K562 treated with DMSO at 1 percent for 24 hours (cell line): ENCODE measurements around the gene HRH3. TPM values are rescaled to one million over a fixed set of nuclear protein-coding genes. Genes with fewer than 3 reads are reported as not detected.

Experiments used
- total RNA-seq: library from RNA; unstranded; fragments of 300-600 nt; gene quantifications from 2 replicates; pipeline ENCODE4 v1.2.3, GENCODE V29; 2022; ENCODE audit warnings: low read depth; ENCODE audit not compliant: insufficient read depth

Gene HRH3
- not detected in 2 replicates for total RNA-seq

DNA sequence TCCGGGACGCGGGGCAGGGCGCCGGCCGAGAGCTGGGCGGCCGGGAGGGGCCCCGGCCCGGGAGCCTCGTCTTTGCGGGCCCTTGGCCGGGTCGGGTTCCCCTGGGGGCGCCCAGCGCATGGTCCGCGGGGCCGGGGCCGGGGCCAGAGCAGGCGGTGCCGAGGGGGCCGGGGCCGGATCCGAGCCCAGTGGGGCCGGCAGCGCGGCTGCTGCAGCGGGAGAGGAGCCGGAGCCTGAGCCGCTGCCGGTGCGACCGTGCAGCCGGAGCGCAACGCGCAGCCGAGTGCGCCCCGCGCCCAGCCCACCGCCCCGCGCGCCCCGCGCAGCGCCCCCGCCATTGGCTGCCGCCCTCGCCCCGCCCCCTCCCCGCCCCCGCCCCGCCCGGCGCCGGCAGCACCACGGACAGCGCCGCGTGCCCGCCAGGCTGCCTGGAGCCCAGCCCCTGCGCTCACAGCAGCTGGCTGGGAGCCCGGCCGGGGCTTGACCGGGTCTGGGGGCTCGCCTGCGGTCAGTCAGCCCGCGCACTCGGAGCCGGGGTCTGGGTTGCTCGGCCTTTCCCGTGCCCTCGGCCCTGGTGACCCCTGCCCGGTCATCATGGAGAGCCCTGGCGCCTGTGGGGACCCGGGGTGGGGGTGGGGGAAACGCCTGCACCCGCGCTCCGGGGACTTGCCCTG, at the start of gene HRH3:
Gene HRH3 (minus strand): TSS at position 287 of the 674 bp plus-strand sequence. CDS start 308 bp downstream, outside the sequence.

DNA sequence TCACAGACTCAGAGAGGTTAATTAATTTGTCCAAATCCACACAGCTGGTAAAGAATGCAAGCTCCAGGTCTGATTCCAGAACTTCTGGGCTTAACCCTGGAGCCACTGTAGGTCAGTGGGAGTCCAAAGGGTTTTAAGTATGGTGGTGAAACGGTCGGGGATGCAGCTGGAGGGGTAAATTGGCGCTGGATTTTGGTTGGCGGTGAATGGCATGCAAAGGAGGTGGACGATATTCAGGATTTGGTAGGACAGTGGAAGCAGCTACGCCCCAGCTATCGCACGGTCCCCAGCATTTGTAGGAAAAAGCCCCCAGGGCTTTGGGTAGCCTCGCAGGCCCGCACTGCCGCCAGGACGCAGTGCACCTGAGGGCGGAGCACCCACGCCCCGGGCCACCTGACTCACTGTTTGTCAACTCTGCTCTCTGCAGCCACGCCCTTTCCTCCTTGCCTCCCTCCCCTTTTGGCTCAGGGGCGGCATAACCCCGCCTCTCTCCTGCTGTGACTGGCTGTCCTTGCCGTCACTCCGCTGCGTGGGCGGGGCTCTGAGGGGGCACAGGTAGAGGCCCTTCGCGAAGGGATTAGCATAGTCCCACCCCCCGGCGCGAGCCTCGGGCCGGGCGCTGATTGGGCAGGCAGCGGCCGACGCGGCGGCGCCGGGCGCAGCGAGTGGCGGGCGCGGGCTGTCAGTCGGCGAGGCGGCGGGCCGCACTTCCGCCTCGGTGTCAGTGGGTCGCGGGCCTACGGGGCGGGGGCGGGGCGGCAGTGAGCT, 17.9 kb upstream of the HRH3 start, which contains the start of gene OSBPL2:
Gene OSBPL2 (plus strand): TSS at position 721 of the 768 bp plus-strand sequence. CDS start 17,664 bp downstream, outside the sequence.

DNA sequence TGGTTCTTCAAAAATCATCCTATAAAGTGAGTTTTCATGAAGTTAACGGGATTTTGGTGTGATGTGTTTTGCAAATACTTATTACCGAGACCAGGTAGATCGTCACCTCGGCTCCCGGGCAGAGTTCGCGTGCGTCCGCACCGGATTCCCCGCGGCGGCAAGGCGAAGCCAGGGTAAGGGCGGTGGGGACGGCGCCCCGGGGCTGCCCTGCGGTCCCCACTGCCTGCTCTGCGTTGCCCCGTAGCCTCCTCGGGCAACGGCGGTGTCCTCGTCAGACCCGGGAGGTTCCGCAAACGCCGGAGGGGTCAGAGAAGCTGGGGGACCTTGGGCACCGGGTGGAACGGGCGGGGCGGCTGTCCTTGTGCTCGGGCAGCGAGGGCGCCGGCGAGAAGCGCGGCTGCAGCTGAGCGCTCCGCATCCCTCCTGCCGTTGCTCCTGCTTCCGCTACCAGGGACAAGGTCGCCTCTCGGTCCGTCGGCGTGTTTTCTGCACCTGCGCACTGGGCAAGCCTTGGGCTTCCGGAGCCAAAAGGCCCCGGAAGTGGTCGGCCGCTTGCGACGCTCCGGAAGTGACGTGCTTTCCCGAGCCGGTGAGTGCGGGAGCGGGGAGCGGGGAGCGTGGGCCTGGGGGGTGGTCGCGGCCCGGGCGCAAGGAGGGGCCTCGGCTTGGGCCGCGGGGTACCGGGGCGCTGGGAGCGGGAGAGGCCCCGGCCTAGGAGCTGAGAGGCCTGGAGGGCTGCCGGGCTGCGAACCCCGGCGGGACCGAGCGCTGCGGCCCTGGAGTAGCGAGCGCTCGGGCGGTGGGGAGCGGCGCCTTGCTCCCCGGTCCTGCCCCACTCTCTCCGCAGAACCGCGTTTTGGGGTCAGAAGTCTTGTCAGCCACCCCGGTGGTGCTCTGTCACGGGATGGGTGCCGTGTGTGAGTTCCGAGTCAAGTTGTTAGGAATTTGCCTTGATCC, 37.3 kb downstream of the HRH3 start, which contains the start of gene MTG2:
Gene MTG2 (plus strand): TSS at position 560 of the 957 bp plus-strand sequence. CDS start 10,393 bp downstream, outside the sequence.

Other genes with a start within 250 kb of the HRH3 start
- 11.9 and 20.8 TPM in 2 replicates for gene TAF4, start 154.4 kb downstream of the HRH3 start, total RNA-seq
- gene LSM14B, start 97.8 kb downstream of the HRH3 start, total RNA-seq: 40.9 and 41.8 TPM in 2 replicates
- gene PSMA7, start 76.9 kb downstream of the HRH3 start, total RNA-seq: 536 and 541 TPM in 2 replicates
- gene SS18L1, start 76.5 kb downstream of the HRH3 start, total RNA-seq: 11.8 and 12.9 TPM in 2 replicates
- gene MTG2, start 37.2 kb downstream of the HRH3 start, total RNA-seq: 44.1 and 46.3 TPM in 2 replicates
- gene OSBPL2, start 18.2 kb upstream of the HRH3 start, total RNA-seq: 21.7 and 22.9 TPM in 2 replicates
- 247 and 260 TPM in 2 replicates for gene ADRM1, start 82.7 kb upstream of the HRH3 start, total RNA-seq
- gene LAMA5, start 147.0 kb upstream of the HRH3 start, total RNA-seq: 39.7 and 48.4 TPM in 2 replicates
- 7,545 and 7,823 TPM in 2 replicates for gene RPS21, start 166.8 kb upstream of the HRH3 start, total RNA-seq
- gene CABLES2, start 187.0 kb upstream of the HRH3 start, total RNA-seq: 12.3 and 13.0 TPM in 2 replicates
- not detected in 2 replicates for gene RBBP8NL, start 207.3 kb upstream of the HRH3 start, total RNA-seq